HUES64 (cell line): Measurements from ENCODE around the gene TMEM214.

Source experiments
- H3K27ac ChIP-seq: 2 replicates; pipeline ENCODE4 v1.7.0; 2013; ENCODE audit warnings: low read depth, low read length, inconsistent platforms
- H3K27me3 ChIP-seq: 2 replicates; pipeline ENCODE4 v1.6.1; 2013; ENCODE audit warnings: mild to moderate bottlenecking, low read length; ENCODE audit not compliant: insufficient read depth
- H3K36me3 ChIP-seq: 2 replicates; pipeline ENCODE4 v1.6.1; 2013; ENCODE audit warnings: mild to moderate bottlenecking, low read length; ENCODE audit not compliant: insufficient read depth
- H3K4me1 ChIP-seq: 2 replicates; pipeline ENCODE4 v1.6.1; 2013; ENCODE audit warnings: mild to moderate bottlenecking, low read length, moderate library complexity; ENCODE audit not compliant: insufficient read depth
- H3K4me3 ChIP-seq: 2 replicates; pipeline ENCODE4 v1.5.1; 2013; ENCODE audit warnings: mild to moderate bottlenecking, low read length, moderate library complexity
- H3K9ac ChIP-seq: 2 replicates; pipeline ENCODE4 v1.6.1; 2013; ENCODE audit warnings: mild to moderate bottlenecking, low read depth, low read length
- H3K9me3 ChIP-seq: 2 replicates; pipeline ENCODE4 v1.6.1; 2013; ENCODE audit warnings: low read depth, low read length; ENCODE audit not compliant: insufficient read depth
- WGBS: fragments of 150-250, 120-280 bp; methylation state at CpG from one replicate; pipeline ENCODE4 v1.1.7; 2013; ENCODE audit warnings: missing lambda C conversion rate; 5-methylcytosine and 5-hydroxymethylcytosine counted together

The TMEM214 gene

DNA sequence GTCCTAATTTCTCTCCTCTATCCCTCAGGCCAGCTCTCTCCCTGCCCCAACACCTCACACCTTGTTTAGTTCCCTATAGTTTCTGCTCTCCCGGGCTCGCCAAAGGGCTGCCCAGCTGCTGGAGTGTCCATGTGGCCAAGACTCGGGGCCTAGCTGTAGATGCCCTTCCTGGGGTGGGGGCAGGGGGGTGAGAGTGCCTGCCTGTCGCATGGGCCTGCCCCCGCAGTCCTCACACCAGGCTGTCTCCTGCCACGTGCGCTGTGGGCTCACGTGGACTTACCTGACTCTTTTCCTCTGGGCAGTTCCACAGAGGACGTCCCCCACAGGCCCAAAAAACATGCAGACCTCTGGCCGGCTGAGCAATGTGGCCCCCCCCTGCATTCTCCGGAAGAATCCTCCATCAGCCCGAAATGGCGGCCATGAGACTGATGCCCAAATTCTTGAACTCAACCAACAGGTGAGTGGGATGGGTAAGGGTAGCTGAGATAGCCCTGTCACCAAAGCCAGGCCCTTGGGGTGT, 7.4 kb upstream of the TMEM214 start:
- Histone ChIP-seq H3K27ac (no peak overlapping the region), H3K27me3 (no peaks in the 10 kb centered on the region), H3K36me3 (peaks cover 11% of the 10 kb centered on the region), H3K4me3 (no peak overlapping the region), H3K9me3 (no peaks in the 10 kb centered on the region), H3K4me1 (peaks cover 3% of the 10 kb centered on the region; the same call in 1 of the 2 replicates), H3K9ac (no peak overlapping the region)
- 92% methylated on average over 13 of the region's 13 CpGs for WGBS

DNA sequence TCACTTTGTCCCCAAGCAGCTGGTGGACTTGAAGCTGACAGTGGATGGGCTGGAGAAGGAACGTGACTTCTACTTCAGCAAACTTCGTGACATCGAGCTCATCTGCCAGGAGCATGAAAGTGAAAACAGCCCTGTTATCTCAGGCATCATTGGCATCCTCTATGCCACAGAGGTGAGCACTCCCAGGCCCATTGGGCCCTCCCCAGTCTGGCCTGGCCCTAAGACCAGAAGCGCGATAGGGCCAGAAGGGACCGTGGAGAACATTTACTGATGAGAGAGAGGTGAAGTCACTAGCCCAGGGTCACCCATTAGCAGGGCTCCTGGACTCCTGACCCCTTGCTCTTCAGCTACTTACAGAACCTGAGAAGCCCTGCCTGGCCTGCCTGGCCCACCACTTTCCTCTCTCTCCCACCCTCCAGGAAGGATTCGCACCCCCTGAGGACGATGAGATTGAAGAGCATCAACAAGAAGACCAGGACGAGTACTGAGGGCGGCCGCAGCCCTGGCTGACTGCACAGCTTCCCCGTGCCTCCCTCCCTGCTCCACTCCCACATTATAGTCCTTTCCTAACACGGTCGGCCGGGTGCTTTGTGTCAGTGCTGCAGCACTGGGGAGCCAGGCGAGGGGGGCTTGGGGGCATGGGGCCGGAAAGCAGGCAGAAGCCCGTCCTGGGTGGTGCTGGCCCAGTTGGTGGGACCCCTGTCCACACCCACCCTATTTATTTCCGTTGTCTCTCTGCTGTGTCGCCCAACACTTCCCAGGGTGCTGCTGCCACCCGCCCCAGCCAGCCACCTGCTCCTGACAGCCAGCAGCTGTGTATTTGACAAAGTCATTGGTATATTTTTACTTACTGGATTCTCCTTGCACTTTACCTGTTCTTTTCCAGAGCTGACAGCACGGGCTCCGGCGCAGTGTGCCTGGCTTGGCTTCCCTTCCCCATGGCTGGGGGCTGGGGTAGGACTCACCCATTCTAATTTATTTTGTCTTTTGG, 6.6 kb upstream of the TMEM214 start:
- Histone ChIP-seq H3K27ac (no peak overlapping the region), H3K4me1 (peaks cover under 1% of the 10 kb centered on the region; the same call in 1 of the 2 replicates), H3K9me3 (no peaks in the 10 kb centered on the region), H3K9ac (no peak overlapping the region), H3K36me3 (peaks cover 11% of the 10 kb centered on the region), H3K4me3 (no peak overlapping the region), H3K27me3 (no peaks in the 10 kb centered on the region)
- WGBS: 92% methylated on average over 24 of the region's 24 CpGs

- peaks cover 10% of the 10 kb centered on the region for H3K36me3 ChIP-seq
- 96% methylated on average over 10 of the region's 10 CpGs for WGBS
- no peak overlapping the region for H3K27ac ChIP-seq
- no peaks in the 10 kb centered on the region for H3K9me3 ChIP-seq
- H3K4me3 ChIP-seq: no peak overlapping the region
- no peaks in the 10 kb centered on the region for H3K4me1 ChIP-seq
- no peak overlapping the region for H3K9ac ChIP-seq
- H3K27me3 ChIP-seq: no peaks in the 10 kb centered on the region
Observed at GRCh38 chr2:27027211-27027651, 5.5 kb upstream of the TMEM214 start.

DNA sequence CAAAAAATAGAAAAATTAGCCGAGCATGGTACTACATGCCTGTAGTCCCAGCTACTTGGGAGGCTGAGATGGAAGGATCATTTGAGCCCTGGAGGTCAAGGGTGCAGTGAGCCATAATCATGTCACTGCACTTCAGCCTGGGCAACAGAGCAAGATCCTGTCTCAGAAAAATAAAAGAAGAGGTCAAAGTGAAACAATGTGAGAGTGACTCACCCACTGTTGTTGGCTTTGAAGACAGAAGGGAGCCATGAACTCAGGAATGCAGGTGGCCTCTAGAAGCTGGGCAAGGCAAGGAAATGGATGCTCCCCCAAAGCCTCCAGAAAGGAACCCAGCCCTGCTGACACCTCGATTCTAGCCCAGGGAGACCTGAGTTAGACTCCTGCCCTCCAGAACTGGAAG, 3.7 kb upstream of the TMEM214 start:
- H3K36me3 ChIP-seq: peaks cover 6% of the 10 kb centered on the region; the same call in 1 of the 2 replicates
- H3K27me3 ChIP-seq: no peaks in the 10 kb centered on the region
- no peaks in the 10 kb centered on the region for H3K9me3 ChIP-seq
- no peak overlapping the region for H3K9ac ChIP-seq
- no peak overlapping the region for H3K27ac ChIP-seq
- H3K4me1 ChIP-seq: no peaks in the 10 kb centered on the region
- no peak overlapping the region for H3K4me3 ChIP-seq
- 96% methylated on average over 2 of the region's 2 CpGs for WGBS

DNA sequence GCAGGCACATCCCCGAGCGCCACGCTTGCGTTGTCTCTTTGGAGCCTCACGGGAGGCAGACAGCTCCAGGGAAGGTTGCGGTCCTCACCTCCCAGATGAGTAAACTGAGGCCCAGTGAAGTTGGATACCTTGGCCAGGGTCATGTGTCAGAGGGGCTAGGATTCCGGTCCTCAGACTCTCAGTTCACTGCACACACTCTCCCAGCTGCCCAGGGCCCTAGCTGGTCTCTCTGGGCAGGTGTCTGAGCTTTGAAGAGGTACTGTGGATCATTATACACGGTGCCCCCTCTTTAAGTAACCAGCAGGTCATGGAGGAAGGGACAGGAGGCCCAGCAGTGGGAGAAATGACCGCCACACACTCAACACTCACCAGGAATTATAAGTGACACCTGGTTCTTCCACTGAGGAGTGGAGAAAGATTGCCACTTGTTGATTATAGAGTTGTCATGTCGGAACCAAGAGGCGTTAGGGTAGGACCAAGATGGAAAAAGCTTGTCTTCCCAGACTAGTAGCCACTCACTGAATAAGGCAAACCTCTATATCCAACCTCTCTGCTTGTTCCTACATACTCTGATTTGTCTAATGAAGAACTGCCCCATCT, 588 bp downstream of the TMEM214 start:
- no peaks in the 10 kb centered on the region for H3K27me3 ChIP-seq
- WGBS: 25% methylated on average over 11 of the region's 11 CpGs
- H3K9me3 ChIP-seq: no peaks in the 10 kb centered on the region
- H3K27ac ChIP-seq: no peak overlapping the region
- peaks cover 37% of the 10 kb centered on the region for H3K36me3 ChIP-seq
- no peaks in the 10 kb centered on the region for H3K4me1 ChIP-seq
- H3K9ac ChIP-seq: peak overlapping the region; percentile 85
- peak overlapping the region; percentile 91 for H3K4me3 ChIP-seq

DNA sequence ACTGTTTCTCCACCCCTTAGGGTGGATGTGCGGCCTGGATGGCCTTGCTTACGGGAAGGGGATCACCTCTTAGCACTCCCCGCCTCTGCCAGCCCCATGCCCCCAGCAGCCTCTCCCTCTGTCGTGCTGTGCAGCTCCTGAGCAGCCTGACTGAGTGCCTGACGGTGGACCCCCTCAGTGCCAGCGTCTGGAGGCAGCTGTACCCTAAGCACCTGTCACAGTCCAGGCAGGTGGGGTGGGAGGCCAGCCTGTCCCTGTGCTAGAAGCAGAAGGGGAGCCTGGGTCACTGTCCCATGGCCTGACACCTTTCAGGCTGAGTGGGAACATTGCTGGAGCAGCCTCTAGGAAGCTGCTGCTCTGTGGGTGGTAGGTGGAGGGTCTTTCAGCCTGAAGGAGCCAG, 5.2 kb downstream of the TMEM214 start:
- H3K27ac ChIP-seq: no peak overlapping the region
- no peaks in the 10 kb centered on the region for H3K27me3 ChIP-seq
- H3K9me3 ChIP-seq: no peaks in the 10 kb centered on the region
- 95% methylated on average over 6 of the region's 6 CpGs for WGBS
- peaks cover 83% of the 10 kb centered on the region for H3K36me3 ChIP-seq
- no peaks in the 10 kb centered on the region for H3K4me1 ChIP-seq
- no peak overlapping the region for H3K4me3 ChIP-seq
- no peak overlapping the region for H3K9ac ChIP-seq

DNA sequence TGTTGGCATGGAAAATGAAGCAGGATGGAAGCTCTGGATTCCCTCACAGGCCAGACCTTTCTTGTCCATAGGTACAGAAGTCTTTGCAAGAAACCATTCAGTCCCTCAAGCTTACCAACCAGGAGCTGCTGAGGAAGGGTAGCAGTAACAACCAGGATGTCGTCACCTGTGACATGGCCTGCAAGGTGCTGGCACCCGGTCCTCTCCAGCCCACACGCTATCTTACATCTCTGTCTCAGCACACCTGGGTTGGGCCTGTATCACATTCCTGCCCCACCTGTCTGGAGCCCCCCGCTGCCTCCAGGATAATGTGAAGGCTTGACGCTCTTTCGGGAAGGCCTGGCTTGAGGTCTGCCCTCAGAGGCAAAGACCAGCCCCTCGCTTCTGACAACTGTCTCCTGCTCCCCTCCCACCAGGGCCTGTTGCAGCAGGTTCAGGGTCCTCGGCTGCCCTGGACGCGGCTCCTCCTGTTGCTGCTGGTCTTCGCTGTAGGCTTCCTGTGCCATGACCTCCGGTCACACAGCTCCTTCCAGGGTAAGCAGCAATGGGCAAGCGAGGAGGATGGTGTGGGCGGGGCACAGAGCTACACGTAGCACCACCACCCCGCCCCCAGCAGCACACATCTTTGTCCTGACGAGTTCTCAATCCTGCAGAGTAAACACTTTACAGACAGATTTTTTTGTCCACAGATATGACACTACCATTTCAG, 6.0 kb downstream of the TMEM214 start:
- H3K27ac ChIP-seq: no peak overlapping the region
- no peaks in the 10 kb centered on the region for H3K4me1 ChIP-seq
- H3K9ac ChIP-seq: no peak overlapping the region
- H3K9me3 ChIP-seq: no peaks in the 10 kb centered on the region
- WGBS: 93% methylated on average over 17 of the region's 17 CpGs
- H3K27me3 ChIP-seq: no peaks in the 10 kb centered on the region
- no peak overlapping the region for H3K4me3 ChIP-seq
- H3K36me3 ChIP-seq: peaks cover 85% of the 10 kb centered on the region

- WGBS: 94% methylated on average over 6 of the region's 6 CpGs
- peaks cover 85% of the 10 kb centered on the region for H3K36me3 ChIP-seq
- H3K4me3 ChIP-seq: no peak overlapping the region
- no peak overlapping the region for H3K9ac ChIP-seq
- H3K27ac ChIP-seq: no peak overlapping the region
- no peaks in the 10 kb centered on the region for H3K4me1 ChIP-seq
- no peaks in the 10 kb centered on the region for H3K27me3 ChIP-seq
- H3K9me3 ChIP-seq: no peaks in the 10 kb centered on the region
Observed at GRCh38 chr2:27039426-27039825, 6.7 kb downstream of the TMEM214 start.

DNA sequence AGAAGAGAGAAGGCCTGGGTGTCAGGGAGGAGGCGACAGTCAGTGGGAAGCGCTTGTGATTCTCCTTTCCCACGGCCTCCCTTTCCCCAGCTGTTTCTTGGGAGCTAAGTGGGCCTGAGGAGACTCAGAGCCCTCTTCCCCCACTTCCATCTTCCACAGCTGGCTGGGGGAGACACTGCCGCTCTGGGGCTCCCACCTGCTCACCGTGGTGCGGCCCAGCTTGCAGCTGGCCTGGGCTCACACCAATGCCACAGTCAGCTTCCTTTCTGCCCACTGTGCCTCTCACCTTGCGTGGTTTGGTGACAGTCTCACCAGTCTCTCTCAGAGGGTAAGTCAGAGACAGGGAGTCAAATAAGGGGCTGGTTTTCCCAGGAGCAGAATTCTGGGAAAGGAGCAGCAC, 7.1 kb downstream of the TMEM214 start:
- Histone ChIP-seq H3K27ac (no peak overlapping the region), H3K9me3 (no peaks in the 10 kb centered on the region), H3K36me3 (peaks cover 82% of the 10 kb centered on the region), H3K27me3 (no peaks in the 10 kb centered on the region), H3K9ac (no peak overlapping the region), H3K4me3 (no peak overlapping the region), H3K4me1 (no peaks in the 10 kb centered on the region)
- 91% methylated on average over 7 of the region's 7 CpGs for WGBS

- Histone ChIP-seq H3K9ac (no peak overlapping the region), H3K9me3 (no peaks in the 10 kb centered on the region), H3K27ac (no peak overlapping the region), H3K36me3 (peaks cover 78% of the 10 kb centered on the region), H3K4me3 (no peak overlapping the region), H3K4me1 (no peaks in the 10 kb centered on the region), H3K27me3 (no peaks in the 10 kb centered on the region)
- 94% methylated on average over 8 of the region's 8 CpGs for WGBS
Observed at GRCh38 chr2:27040282-27040681, 7.5 kb downstream of the TMEM214 start.

- H3K27ac ChIP-seq: no peak overlapping the region
- H3K4me1 ChIP-seq: no peaks in the 10 kb centered on the region
- peaks cover 64% of the 10 kb centered on the region for H3K36me3 ChIP-seq
- 91% methylated on average over 5 of the region's 5 CpGs for WGBS
- H3K9ac ChIP-seq: no peak overlapping the region
- no peak overlapping the region for H3K4me3 ChIP-seq
- H3K27me3 ChIP-seq: no peaks in the 10 kb centered on the region
- no peaks in the 10 kb centered on the region for H3K9me3 ChIP-seq
Observed at GRCh38 chr2:27041752-27042151, 9.0 kb downstream of the TMEM214 start.
